Activated CD8-positive, alpha-beta memory T cell treated with anti-CD3 and anti-CD28 coated beads, Interleukin-2, amount 50 U/mL, for 1 hour (primary cell): ENCODE data around the gene KLHL5.
"Not testable (repeated sequence)": the region's sequence is repeated elsewhere in the genome, so short reads cannot be mapped to it uniquely, and the experiment has no call there.

ENCODE experiments used
- DNase-seq: peaks from one replicate; pipeline ENCODE4 v3.0.0-alpha.2; 2020; ENCODE audit errors: extremely low read depth

The KLHL5 gene

DNA sequence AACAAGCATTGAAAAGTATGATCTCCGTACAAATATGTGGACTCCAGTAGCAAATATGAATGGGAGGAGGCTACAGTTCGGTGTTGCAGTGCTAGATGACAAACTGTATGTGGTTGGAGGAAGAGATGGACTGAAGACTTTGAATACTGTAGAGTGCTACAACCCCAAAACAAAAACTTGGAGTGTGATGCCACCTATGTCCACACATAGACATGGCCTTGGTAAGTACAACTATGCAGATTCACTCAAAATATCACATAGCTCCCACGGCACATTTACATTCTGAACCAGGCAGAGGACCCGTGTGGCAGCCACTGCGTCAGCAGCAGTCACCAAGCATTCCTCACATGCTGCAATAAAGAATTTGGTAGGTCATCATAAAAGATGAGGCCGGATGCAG is 41.3 kb downstream of the KLHL5 start:
- no peak for DNase-seq

DNA sequence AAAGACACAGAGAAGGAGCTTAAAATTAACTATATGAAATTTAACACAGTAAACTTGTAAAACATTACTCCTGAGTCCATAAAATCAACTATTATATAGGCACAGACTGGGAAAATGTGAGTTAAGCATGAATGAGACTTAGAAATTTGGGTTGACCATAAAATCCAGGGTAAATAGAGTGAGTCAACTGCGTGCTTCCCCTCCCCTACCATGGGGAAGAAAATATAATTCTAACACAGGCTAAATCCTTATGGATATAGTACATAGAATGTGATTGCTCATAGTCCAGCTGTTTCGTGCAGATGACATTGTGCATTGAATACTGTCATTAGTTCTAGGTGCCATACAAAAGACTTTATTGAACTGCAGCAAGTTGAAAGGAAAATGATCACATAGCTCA is 42.2 kb downstream of the KLHL5 start:
- DNase-seq: no peak

DNA sequence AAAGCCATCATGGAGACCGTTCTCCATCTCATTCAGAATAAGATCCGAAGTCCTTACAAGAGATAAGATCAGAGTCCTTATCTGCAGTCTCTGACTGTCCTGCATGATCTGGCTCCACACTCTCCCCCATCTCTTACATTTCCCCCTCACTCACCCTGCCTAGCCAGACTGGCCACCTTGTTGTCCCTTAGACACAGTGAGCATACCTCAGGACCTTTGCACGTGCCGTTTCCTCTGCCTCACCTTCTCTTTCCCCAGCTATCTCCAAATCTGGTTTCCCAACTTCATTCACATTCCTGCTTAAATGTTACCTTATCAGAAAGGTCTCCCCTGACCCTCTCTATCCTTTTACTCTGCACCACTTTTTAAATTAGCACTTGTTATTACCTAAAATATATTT is 44.0 kb downstream of the KLHL5 start:
- no peak for DNase-seq

DNA sequence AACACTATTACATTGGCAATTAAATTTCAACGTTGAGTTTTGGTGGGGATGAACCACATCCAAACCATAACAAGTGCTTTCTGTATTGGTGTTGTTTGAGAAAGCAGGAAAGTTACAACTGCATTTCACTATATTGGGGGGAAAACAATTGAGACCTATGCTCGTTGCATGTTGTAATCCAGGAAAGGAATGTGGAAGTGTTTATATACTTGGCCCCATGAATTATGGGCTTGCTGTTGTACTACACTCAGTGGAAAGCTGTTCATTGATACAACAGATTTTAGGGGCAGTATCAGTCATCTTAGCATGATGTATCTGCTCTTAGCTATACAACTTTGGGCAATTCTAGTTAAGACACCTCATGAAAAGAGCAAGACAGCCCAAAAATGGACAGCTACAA is 52.4 kb downstream of the KLHL5 start:
- no peak for DNase-seq

DNA sequence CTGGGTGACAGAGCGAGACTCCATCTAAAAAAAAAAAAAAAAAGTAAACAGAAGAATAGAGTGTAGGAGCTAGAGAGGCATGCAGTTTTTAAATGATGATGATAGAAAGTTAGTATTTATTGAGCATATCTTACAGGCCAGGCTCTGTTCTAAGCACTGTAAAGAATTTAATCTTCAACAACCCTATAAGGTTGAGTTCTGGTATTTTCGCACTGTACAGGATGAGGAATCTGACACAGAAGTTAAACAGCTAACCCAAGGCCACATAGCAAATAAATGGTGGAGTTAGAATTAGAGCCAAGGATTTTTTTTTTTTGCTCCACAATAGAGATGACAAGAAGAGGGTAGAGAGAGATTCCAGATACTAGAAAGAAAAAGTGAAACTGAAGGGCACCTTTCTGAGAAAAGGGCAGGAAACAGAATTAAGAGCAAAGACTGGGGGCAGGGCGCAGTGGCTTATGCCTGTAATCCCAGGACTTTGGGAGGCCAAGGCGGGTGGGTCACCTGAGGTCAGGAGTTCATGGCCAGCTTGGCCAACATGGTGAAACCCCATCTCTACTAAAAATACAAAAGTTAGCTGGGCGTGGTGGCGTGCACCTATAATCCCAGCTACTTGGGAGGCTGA is 56.1 kb downstream of the KLHL5 start:
- DNase-seq: no peak

DNA sequence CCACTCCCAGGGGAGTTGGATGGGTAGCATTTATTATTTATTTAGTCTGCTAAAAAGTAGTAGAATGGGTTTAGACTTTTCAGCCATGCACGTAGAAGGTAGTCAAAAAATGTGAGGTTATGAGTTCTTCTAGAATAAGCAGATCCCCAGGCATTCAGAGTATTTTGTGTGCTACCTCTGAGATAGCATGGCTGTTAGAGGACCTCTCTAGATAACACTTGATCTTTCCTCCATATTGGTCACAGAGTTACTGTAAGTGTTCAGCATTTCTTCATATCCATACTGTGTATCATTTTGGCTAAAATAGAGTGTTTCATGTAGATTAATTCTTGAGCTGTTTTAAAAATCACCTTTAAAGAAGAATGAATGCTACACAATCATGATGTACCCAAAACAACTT is 58.4 kb downstream of the KLHL5 start:
- DNase-seq: no peak

DNA sequence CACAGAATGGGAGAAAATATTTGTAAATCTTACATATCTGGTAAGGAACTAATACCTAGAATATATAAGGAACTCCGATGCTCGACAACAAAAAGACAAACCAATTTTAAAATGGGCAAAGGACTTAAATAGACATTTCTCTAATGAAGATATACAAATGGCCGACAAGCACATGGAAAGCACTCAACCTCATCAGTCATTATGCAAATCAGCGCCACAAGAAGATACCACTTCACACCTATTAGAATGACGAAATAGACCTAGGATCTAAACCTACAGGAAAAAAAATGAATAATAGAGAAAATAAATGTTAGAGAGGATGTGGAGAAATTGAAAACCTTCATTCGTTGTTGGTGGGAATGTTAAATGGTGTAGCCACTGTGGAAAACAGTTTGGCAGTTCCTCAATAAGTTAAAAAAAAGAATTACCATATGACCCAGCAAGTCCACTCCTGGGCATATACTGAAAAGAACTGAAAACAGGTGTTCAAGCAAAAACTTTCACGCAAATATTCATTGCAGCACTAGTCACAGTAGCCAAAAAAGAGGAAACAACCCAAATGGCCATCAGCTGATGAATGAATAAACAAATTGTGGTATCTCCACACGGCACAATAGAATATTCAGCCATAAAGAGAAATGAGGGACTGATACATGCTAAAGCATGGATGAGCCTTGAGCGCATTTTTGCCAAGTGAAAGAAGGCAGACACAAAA is 63.0 kb downstream of the KLHL5 start:
- no peak for DNase-seq

DNA sequence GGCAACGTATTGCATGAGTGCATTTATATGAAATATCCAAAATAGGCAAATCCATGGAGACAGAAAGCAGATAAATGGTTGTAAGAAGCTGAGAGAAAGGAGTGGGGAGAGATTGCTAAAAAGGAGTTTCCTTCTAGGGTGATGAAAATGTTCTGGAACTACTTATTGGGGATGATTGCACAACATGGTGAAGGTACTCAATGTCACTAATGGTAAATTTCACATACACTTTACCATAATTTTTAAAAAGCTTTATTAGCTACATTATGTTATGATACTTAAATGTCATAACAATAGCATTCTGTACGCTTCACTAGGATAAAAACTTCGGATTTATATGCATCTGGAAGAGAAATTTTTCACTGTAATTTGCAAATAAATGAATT is 63.6 kb downstream of the KLHL5 start:
- no peak for DNase-seq

DNA sequence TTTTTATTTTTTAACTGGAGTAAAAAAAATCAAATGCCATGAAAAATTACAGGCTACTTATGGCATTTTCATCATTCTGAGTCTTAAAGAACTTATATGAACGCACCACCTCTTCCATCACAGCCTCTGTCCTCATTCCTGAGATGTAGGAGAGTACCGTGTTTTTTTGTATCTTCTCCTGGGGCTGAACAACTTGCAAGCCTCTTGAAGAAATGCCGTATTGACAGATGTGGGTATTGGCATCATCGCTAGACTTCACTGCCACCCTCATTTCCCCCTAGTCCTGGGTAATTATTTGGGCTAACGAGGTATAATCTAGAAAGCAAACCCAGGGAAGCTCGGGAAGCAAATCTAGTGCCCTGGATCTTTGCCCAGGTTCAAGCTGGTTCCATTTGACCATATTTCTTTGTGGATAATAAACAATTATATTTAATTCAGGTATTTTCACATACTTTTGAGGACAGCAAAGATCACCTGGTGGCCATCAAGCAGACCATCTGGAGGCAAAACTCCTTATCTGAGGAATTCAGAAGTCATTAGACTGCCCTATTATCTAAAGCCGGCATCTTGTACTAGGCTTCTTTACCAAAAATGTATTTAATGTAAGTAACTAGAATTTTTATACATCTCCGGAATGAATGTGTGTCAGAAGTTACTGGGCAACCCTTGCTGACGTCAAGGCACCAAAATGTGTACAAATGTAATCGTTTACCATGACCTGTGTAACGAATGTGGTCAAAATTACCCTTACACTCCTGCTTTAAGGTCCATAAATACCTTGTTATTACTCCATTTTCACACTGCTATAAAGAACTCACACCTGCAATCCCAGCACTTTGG is 64.4 kb downstream of the KLHL5 start:
- no peak for DNase-seq

DNA sequence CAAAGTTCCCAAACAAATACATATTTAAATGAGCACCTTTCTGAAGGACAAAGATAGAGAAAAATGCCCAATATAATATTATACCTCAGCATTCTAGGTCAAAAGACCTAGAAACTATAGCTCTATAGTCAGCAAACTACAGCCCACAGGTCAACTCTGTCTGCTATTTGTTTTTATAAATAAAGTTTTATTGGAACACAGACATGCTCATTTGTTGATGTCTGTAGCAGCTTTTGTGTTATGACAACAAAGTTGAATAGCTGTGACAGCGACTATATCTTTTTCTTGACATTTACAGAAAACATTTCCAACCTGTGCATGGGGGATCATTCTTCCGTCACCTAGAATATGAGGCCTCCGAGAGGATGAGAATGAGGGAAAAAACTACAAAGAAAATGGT is 71.6 kb downstream of the KLHL5 start:
- DNase-seq: no peak

DNA sequence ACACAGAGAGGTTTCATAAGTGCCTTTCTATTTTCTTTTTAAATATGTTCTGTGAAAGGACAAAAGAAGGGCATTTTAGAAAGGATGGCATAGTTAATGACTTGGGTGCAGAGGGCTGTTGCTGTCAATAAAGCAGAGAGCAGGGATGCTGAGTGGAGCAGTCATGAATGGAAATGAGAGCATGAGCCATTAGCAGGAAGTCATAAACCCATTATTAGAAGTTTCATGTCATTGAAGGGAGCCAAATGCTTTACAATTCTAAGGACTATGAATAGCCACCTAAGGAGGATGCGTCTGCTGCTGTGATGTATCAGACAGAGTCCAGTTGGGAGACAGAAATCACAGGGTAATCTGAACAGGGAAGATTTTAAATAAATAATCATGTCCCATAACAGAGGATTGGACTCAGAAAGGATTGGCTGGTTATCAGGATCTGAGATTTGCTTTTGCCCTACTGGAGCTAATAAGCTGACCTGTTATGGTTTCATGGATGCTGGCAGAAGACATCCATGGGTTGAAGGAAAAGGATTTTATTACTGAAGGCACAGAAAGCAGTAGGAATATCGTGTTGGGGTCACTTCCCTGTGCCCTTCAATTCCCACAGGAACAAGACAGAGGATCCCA is 72.8 kb downstream of the KLHL5 start:
- DNase-seq: no peak

DNA sequence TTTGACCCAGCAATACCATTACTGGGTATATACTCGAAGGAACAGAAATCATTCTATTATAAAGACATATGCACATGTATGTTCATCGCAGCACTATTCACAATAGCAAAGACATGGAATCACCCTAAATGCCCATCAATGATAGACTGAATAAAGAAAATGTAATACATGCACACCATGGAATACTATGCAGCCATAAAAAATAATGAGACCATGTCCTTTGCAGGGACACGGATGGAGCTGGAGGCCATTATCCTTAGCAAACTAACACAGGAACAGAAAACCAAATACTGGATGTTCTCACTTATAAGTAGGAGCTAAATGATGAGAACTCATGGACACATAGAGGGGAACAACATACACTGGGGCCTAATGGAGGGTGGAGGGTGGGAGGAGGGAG is 76.2 kb downstream of the KLHL5 start:
- DNase-seq: not testable (repeated sequence)

DNA sequence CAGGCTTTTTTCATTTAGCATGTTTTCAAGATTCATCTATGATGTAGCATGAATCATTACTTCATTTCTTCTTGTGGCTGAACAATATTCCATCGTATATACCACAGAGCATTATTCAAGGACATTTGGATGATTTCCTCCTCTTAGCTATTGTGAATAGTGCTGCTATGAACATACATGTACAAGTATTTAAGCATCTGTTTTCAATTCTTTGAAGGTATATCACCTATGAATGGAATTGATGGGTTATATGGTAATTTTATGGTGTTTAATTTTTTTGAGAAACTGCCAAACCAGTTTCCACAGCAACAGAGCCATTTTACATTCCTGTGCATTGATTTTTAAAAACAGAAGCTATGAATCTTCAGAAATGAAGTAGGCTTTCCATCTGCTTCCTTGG is 84.2 kb downstream of the KLHL5 start:
- DNase-seq: no peak

DNA sequence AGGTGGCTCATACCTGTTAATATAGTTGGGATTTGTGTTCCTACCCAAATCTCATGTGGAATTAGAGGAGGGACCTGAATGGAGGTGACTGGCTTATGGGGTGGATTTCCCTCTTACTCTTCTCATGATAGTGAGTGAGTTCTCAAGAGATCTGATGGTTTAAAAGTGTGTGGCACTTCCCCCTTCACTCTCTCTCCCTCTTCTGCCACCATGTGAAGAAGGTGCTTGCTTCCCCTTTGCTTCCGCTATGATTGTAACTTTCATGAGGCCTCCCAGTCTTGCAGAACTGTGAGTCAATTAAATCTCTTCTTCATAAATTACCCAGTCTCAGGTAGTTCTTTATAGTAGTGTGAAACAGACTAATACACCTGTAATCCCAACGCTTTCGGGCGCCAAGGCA is 92.0 kb downstream of the KLHL5 start:
- no peak for DNase-seq

DNA sequence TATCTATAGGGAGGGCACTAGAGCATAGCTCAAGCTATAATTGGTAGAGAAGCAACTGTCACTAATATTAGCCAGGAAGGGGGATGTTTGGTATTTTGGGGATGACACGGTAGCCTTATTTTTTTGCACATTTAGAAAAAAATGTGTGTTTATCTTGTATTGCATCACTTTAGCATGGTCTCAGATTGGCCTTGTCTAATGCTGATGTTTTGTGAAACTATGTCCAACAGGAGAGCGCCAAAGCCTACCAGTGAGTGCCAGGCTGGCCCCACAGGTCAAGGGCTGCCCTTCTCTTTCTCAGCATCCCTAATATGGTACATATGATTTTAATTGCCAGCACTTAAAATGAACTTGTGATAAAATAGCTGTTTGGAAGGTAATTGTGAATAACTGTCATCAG is 95.5 kb downstream of the KLHL5 start:
- no peak for DNase-seq

DNA sequence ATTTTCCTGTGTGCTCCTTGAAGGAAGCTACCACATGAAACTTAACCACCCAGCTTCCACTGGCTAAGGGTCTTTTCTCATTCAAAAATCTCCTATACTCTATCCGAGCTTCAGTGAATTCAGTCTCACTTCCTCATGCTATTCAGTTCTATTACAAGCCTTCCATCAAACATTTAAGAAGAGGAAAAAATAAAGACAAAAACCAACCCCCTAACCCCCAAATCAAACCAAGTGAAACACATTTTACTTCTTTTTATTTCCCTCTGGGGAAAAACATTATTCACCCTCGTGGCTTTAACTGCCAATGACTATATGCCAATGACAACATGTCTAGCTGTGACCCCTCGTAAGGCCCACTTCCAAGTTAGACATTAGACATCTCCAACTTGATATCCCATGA is 104.1 kb downstream of the KLHL5 start:
- DNase-seq: no peak

DNA sequence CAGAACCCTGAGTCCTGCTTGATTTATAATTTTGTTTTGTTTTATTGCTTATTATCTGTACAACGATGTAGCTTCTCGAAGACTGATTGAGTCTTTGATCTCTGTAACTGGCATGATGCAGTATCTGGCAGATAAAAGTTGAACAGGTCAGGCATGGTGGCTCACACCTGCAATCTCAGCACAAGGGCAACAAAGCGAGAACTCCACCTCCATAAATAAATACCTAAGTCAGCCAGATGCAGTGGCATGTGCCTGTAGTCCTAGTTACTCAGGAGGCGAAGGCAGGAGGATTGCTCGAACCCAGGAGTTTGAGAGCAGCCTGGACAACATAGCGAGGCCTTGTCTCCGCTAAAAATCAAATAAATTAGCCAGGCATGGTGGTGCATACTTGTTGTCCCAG is 104.6 kb downstream of the KLHL5 start:
- DNase-seq: no peak

DNA sequence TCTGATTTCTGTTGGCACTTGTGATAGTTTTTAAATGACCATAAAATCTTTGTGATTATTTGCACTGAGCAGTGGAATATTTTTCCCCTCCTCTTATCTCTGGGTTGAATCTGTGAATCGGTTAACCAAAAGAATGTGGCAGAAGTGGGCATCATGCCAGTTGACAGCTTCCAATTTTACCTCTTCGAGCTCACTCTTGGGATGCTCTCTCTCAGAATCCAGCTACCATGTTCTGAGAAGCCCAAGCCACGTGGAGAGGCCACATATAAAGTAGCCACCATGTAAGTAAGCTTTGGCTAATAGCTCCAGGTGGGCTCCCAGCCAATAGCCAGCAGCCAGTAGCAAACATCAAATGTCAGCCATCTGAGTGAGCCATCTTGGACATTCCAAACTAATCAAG is 107.4 kb downstream of the KLHL5 start:
- DNase-seq: no peak

DNA sequence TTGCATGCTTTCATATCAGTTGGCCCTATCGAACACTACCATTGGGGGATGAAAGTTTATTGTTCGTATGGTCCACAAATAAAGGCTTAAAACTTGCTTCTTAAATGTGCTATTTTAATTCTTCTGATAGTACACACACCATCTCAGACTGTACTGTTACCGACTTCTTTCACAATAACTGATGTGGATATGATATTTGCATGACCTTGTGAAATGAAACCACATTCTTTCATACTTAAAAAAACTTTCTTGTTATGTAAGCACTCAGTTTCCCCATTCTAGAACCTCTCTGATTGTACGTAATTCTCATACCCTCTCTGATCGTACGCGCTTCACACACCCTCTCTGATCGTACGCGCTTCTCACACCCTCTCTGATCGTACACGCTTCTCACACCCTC is 108.3 kb downstream of the KLHL5 start:
- DNase-seq: no peak
